HEK293T (cell line): ENCODE data around the gene TNPO1.

Experiments used
- ARNT ChIP-seq: fragments of 450-650 bp; IDR thresholded peaks from 2 replicates; pipeline ENCODE4 v1.6.1; 2017; ENCODE audit warnings: mild to moderate bottlenecking
- BHLHE40 ChIP-seq: fragments of 450-650 bp; IDR thresholded peaks from 2 replicates; pipeline ENCODE4 v1.6.1; 2016; ENCODE audit warnings: mild to moderate bottlenecking, moderate library complexity, borderline replicate concordance
- CTBP1 ChIP-seq: fragments of 450-650 bp; IDR thresholded peaks from 2 replicates; pipeline ENCODE4 v1.6.1; 2016; ENCODE audit warnings: borderline replicate concordance
- FOXA1 ChIP-seq: fragments of 450-650 bp; IDR thresholded peaks from 2 replicates; pipeline ENCODE4 v1.6.1; 2016; ENCODE audit warnings: mild to moderate bottlenecking
- FOXK2 ChIP-seq: fragments of 450-650 bp; IDR thresholded peaks from 2 replicates; pipeline ENCODE4 v1.6.1; 2016; ENCODE audit warnings: mild to moderate bottlenecking
- FOXM1 ChIP-seq: fragments of 450-650 bp; IDR thresholded peaks from 2 replicates; pipeline ENCODE4 v1.6.1; 2017; ENCODE audit warnings: mild to moderate bottlenecking, borderline replicate concordance
- HDGF ChIP-seq: fragments of 450-650 bp; IDR thresholded peaks from 2 replicates; pipeline ENCODE4 v1.6.1; 2017; ENCODE audit warnings: antibody characterized with exemption, borderline replicate concordance
- SP1 ChIP-seq: fragments of 450-650 bp; IDR thresholded peaks from 2 replicates; pipeline ENCODE4 v1.6.1; 2017
- SUZ12 ChIP-seq: fragments of 450-650 bp; IDR thresholded peaks from 2 replicates; pipeline ENCODE4 v1.6.1; 2016; ENCODE audit warnings: mild to moderate bottlenecking
- TARDBP ChIP-seq: fragments of 450-650 bp; IDR thresholded peaks from 2 replicates; pipeline ENCODE4 v1.6.1; 2016

GRCh38 chr5:72906806-72907205, 90.3 kb downstream of the TNPO1 start:
- TF ChIP-seq CTBP1, result no peak
- no peak for TF ChIP-seq FOXM1
- TF ChIP-seq FOXA1, result no peak
- TF ChIP-seq BHLHE40, result no peak
- TF ChIP-seq FOXK2, result no peak
- no peak for TF ChIP-seq SP1
- no peak for TF ChIP-seq HDGF
- TF ChIP-seq ARNT, result no peak
- no peak for TF ChIP-seq SUZ12
- TF ChIP-seq TARDBP, result no peak
